SK-N-SH treated with all-trans-retinoic acid at 6 μM for 48 hours (cell line): ENCODE results near the gene AKR1E2.

Experiments used
- ATAC-seq: fragments of 200-7000 bp; cut with Tn5 transposase; 3 replicates; pipeline ENCODE4 v1.9.1; 2020; ENCODE audit warnings: mild to moderate bottlenecking, moderate library complexity
- ARNTL ChIP-seq: fragments of 450-650 bp; formaldehyde crosslinking; IDR thresholded peaks from 2 replicates; pipeline ENCODE4 v1.5.0; 2020; ENCODE audit warnings: low read depth, mild to moderate bottlenecking, moderate library complexity, borderline replicate concordance
- BACH2 ChIP-seq: fragments of 250-450 bp; sonication (Bioruptor Pico); IDR thresholded peaks from 2 replicates; pipeline ENCODE4 v1.9.0; 2021; ENCODE audit warnings: mild to moderate bottlenecking, borderline replicate concordance
- CREB5 ChIP-seq: fragments of 250-450 bp; sonication (Bioruptor Pico); IDR thresholded peaks from 2 replicates; pipeline ENCODE4 v1.5.1; 2020; ENCODE audit warnings: low read depth, mild to moderate bottlenecking, moderate library complexity
- CSDC2 ChIP-seq: fragments of 250-450 bp; sonication (Bioruptor Pico); IDR thresholded peaks from 2 replicates; pipeline ENCODE4 v1.5.0; 2020; ENCODE audit warnings: mild to moderate bottlenecking, moderate library complexity
- CSRNP3 ChIP-seq: fragments of 250-450 bp; sonication (Bioruptor Pico); IDR thresholded peaks from 2 replicates; pipeline ENCODE4 v1.5.1; 2021; ENCODE audit warnings: mild to moderate bottlenecking, moderate library complexity
- ESRRG ChIP-seq: fragments of 250-450 bp; sonication (Bioruptor Pico); IDR thresholded peaks from 2 replicates; pipeline ENCODE4 v1.6.1; 2021; ENCODE audit warnings: mild to moderate bottlenecking
- GLIS3 ChIP-seq: fragments of 250-450 bp; sonication (Bioruptor Pico); IDR thresholded peaks from 2 replicates; pipeline ENCODE4 v1.5.0; 2020; ENCODE audit warnings: mild to moderate bottlenecking, moderate library complexity
- ISL1 ChIP-seq: fragments of 250-450 bp; sonication (Bioruptor Pico); IDR thresholded peaks from 2 replicates; pipeline ENCODE4 v2.1.2; 2022; ENCODE audit warnings: mild to moderate bottlenecking, moderate library complexity
- OSR1 ChIP-seq: fragments of 250-450 bp; sonication (Bioruptor Pico); IDR thresholded peaks from 2 replicates; pipeline ENCODE4 v1.8.0; 2022; ENCODE audit warnings: moderate library complexity, mild to moderate bottlenecking, inconsistent platforms
- PATZ1 ChIP-seq: fragments of 250-450 bp; sonication (Bioruptor Pico); IDR thresholded peaks from 2 replicates; pipeline ENCODE4 v1.8.0; 2020; ENCODE audit warnings: mild to moderate bottlenecking, moderate library complexity, borderline replicate concordance
- POU6F1 ChIP-seq: fragments of 250-450 bp; sonication (Bioruptor Pico); IDR thresholded peaks from 2 replicates; pipeline ENCODE4 v1.8.0; 2021; ENCODE audit warnings: low read depth, mild to moderate bottlenecking, moderate library complexity, borderline replicate concordance
- PPARA ChIP-seq: fragments of 250-450 bp; sonication (Bioruptor Pico); IDR thresholded peaks from 2 replicates; pipeline ENCODE4 v1.5.0; 2020; ENCODE audit warnings: mild to moderate bottlenecking, borderline replicate concordance
- RARB ChIP-seq: fragments of 250-450 bp; sonication (Bioruptor Pico); IDR thresholded peaks from 2 replicates; pipeline ENCODE4 v1.8.0; 2021; ENCODE audit warnings: mild to moderate bottlenecking, moderate library complexity
- SNAI2 ChIP-seq: fragments of 250-450 bp; sonication (Bioruptor Pico); IDR thresholded peaks from 2 replicates; pipeline ENCODE4 v1.5.0; 2020; ENCODE audit warnings: mild to moderate bottlenecking, moderate library complexity
- TCF4 ChIP-seq: fragments of 250-450 bp; sonication (Bioruptor Pico); IDR thresholded peaks from 2 replicates; pipeline ENCODE4 v1.8.0; 2021; ENCODE audit warnings: mild to moderate bottlenecking, moderate library complexity, borderline replicate concordance
- TOX ChIP-seq: fragments of 250-450 bp; sonication (Bioruptor Pico); IDR thresholded peaks from 2 replicates; pipeline ENCODE4 v1.8.0; 2021; ENCODE audit warnings: mild to moderate bottlenecking, moderate library complexity, borderline replicate concordance
- ZC3H10 ChIP-seq: fragments of 250-450 bp; sonication (Bioruptor Pico); IDR thresholded peaks from 2 replicates; pipeline ENCODE4 v1.5.1; 2021; ENCODE audit warnings: mild to moderate bottlenecking, moderate library complexity
- ZFP3 ChIP-seq: fragments of 250-450 bp; sonication (Bioruptor Pico); IDR thresholded peaks from 2 replicates; pipeline ENCODE4 v1.5.0; 2020; ENCODE audit warnings: mild to moderate bottlenecking, moderate library complexity
- ZFP30 ChIP-seq: fragments of 450-650 bp; formaldehyde crosslinking; IDR thresholded peaks from 2 replicates; pipeline ENCODE4 v1.5.0; 2022; ENCODE audit warnings: mild to moderate bottlenecking, moderate library complexity
- ZNF565 ChIP-seq: fragments of 450-650 bp; formaldehyde crosslinking; conservative IDR thresholded peaks from 2 replicates; pipeline ENCODE4 v1.5.0; 2020; ENCODE audit warnings: low read depth, mild to moderate bottlenecking, moderate library complexity
- ZNF70 ChIP-seq: fragments of 450-650 bp; formaldehyde crosslinking; IDR thresholded peaks from 2 replicates; pipeline ENCODE4 v1.5.0; 2020; ENCODE audit warnings: mild to moderate bottlenecking, moderate library complexity
- ZNF8 ChIP-seq: fragments of 450-650 bp; formaldehyde crosslinking; IDR thresholded peaks from 2 replicates; pipeline ENCODE4 v1.5.0; 2020; ENCODE audit warnings: mild to moderate bottlenecking, moderate library complexity
- TF ChIP-seq, protein P1 (sequence below): fragments of 250-450 bp; sonication (Bioruptor Pico); IDR thresholded peaks from 2 replicates; pipeline ENCODE4 v1.5.0; 2020; ENCODE audit warnings: mild to moderate bottlenecking, moderate library complexity

Gene AKR1E2

DNA sequence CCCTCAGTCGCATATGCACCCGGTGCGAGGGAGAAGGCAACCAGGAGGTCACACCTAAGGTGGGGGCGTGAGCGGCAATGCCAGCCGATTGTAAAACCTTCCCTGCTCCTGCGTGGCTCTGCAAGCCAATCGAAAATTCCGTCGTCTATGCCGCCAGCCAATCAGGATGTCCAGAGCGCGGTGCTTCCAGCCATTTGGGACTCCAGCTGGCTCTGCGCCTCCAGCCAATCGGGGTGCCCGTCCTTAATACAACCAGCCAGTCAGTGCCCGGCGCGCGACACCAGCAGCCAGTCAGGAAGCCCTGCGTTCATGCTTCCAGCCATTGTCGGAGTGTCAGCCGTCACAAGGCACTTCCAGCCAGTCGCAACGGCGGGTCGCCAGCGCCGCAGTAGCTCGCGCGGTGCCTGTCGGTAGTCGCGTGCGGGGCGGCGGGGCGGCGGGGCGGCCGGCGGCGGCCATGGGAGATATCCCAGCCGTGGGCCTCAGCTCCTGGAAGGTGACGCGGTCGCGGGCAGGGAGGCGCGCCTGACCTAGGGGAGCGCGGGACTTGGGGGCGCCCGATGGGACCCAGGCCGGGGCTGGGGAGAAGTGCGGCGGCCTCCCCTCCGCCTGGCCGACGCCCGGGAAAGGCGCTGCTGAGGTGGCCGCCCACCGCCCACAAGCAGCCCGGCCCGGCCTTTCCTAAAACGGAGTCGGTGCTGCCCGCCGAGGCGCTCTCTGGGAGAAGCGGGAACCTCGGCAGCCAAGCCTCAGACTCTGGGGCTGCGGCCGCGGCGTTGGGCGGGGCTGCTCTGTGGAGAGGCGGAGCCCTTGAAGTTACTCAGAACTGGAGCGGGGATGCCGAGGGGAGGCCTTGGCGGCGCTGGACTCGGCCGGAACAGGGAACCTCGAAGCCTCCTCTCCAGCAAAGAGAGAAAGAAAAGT is at the start of gene AKR1E2:
TSS of gene AKR1E2 (plus strand) at position 340 of the 924 bp plus-strand sequence. CDS start at position 458, 118 bp downstream.
- TF ChIP-seq OSR1 = peak; percentile 89
- no peak for TF ChIP-seq RARB (CRISPR knock-in tag)
- TF ChIP-seq ZNF70 = peak; percentile 81
- peak; percentile 99 for TF ChIP-seq SNAI2 (CRISPR knock-in tag)
- no peak; the same call in 1 of the 2 replicates for TF ChIP-seq ZC3H10 (CRISPR knock-in tag)
- peak; percentile 99 for TF ChIP-seq PPARA
- no peak for TF ChIP-seq CREB5 (CRISPR knock-in tag)
- peak; percentile 94 for TF ChIP-seq ARNTL
- TF ChIP-seq ZFP30 (CRISPR knock-in tag) = peak; percentile 80
- TF ChIP-seq TOX (CRISPR knock-in tag) = peak; percentile 53; the same call in 1 of the 2 replicates
- peak; percentile 88 for TF ChIP-seq ZFP3
- no peak for TF ChIP-seq PATZ1
- peak; percentile 80 for TF ChIP-seq ZNF8 (CRISPR knock-in tag)
- peak; percentile 22; the same call in 1 of the 2 replicates for TF ChIP-seq GLIS3
- peak; percentile 94 for TF ChIP-seq BACH2 (CRISPR knock-in tag)
- TF ChIP-seq ISL1 (CRISPR knock-in tag) = peak; percentile 41
- no peak for TF ChIP-seq POU6F1 (CRISPR knock-in tag)
- TF ChIP-seq CSRNP3 (CRISPR knock-in tag) = peak; percentile 54; the same call in 1 of the 2 replicates
- TF ChIP-seq, protein P1, sequence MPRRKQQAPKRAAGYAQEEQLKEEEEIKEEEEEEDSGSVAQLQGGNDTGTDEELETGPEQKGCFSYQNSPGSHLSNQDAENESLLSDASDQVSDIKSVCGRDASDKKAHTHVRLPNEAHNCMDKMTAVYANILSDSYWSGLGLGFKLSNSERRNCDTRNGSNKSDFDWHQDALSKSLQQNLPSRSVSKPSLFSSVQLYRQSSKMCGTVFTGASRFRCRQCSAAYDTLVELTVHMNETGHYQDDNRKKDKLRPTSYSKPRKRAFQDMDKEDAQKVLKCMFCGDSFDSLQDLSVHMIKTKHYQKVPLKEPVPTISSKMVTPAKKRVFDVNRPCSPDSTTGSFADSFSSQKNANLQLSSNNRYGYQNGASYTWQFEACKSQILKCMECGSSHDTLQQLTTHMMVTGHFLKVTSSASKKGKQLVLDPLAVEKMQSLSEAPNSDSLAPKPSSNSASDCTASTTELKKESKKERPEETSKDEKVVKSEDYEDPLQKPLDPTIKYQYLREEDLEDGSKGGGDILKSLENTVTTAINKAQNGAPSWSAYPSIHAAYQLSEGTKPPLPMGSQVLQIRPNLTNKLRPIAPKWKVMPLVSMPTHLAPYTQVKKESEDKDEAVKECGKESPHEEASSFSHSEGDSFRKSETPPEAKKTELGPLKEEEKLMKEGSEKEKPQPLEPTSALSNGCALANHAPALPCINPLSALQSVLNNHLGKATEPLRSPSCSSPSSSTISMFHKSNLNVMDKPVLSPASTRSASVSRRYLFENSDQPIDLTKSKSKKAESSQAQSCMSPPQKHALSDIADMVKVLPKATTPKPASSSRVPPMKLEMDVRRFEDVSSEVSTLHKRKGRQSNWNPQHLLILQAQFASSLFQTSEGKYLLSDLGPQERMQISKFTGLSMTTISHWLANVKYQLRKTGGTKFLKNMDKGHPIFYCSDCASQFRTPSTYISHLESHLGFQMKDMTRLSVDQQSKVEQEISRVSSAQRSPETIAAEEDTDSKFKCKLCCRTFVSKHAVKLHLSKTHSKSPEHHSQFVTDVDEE (CRISPR knock-in tag) = peak; percentile 100
- TF ChIP-seq TCF4 (CRISPR knock-in tag) = no peak
- peak; percentile 97 for TF ChIP-seq CSDC2 (CRISPR knock-in tag)
- no peak for TF ChIP-seq ESRRG
- peak; percentile 98 for TF ChIP-seq ZNF565
- ATAC-seq = peak; percentile 97

DNA sequence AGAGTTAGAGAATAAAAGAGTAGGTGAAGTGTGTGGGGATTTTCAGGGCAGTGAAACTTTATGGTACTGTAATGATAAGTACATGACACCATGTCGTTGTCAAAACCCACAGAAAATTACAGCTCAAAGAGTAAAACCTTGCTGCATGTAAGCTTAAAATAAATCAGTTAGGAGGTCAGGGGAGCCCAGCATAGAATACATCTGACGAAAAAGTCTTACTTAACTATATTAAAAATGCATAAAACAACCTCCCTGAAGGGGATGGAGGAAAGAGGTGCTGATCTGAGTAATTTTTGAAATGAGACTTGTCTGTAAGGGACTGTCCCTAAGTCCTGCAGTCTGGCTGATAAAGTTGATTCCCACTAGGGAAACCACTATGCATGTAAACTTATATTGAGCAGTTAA is 49.8 kb upstream of the AKR1E2 start:
- no peak for ATAC-seq

More for the DNA sequence above, 49.8 kb upstream of the AKR1E2 start:
- TF ChIP-seq POU6F1 (CRISPR knock-in tag) (no peak), CSDC2 (CRISPR knock-in tag) (no peak), ZC3H10 (CRISPR knock-in tag) (no peak), ARNTL (no peak), PPARA (no peak), ESRRG (no peak), SNAI2 (CRISPR knock-in tag) (no peak), BACH2 (CRISPR knock-in tag) (no peak), ZNF8 (CRISPR knock-in tag) (no peak), TCF4 (CRISPR knock-in tag) (no peak), CREB5 (CRISPR knock-in tag) (no peak)
- TF ChIP-seq, protein P1 (CRISPR knock-in tag) = no peak
